ENCODE measurements around the gene TRAF3IP1.

GRCh38 chr2:238330391-238330790 is 10.1 kb downstream of the TRAF3IP1 start:
- TF ChIP-seq POLR2A (IDR thresholded peaks at IDR 0.05) (no peak), EP300 (IDR thresholded peaks at IDR 0.05; ENCODE audit: low read depth) (no peak)
- TF ChIP-seq, protein P1, sequence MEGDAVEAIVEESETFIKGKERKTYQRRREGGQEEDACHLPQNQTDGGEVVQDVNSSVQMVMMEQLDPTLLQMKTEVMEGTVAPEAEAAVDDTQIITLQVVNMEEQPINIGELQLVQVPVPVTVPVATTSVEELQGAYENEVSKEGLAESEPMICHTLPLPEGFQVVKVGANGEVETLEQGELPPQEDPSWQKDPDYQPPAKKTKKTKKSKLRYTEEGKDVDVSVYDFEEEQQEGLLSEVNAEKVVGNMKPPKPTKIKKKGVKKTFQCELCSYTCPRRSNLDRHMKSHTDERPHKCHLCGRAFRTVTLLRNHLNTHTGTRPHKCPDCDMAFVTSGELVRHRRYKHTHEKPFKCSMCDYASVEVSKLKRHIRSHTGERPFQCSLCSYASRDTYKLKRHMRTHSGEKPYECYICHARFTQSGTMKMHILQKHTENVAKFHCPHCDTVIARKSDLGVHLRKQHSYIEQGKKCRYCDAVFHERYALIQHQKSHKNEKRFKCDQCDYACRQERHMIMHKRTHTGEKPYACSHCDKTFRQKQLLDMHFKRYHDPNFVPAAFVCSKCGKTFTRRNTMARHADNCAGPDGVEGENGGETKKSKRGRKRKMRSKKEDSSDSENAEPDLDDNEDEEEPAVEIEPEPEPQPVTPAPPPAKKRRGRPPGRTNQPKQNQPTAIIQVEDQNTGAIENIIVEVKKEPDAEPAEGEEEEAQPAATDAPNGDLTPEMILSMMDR (IDR thresholded peaks at IDR 0.05): no peak
